H1 (cell line): ENCODE measurements around the gene DRC7. TPM values are rescaled to one million over a fixed set of nuclear protein-coding genes. Genes with fewer than 3 reads are reported as not detected.

Experiments
- ZNF274 ChIP-seq: IDR thresholded peaks from 2 replicates; pipeline ENCODE4 v1.7.0; 2012; ENCODE audit warnings: low read length, borderline replicate concordance; ENCODE audit errors: extremely low read depth
- polyA plus RNA-seq, 7 experiments: library from polyadenylated mRNA; depleted of rRNA in 3 of 7; stranded (reverse) in 5 of 7; unstranded in 2 of 7; fragments of >200 nt in 5 of 7; fragments of 200-250 nt in 2 of 7; gene quantifications; 1 replicate in 5 of 7; 2 replicates in 1 of 7; 4 replicates in 1 of 7; pipeline versions ENCODE4 v1.2.1 to v1.2.3, GENCODE V29; 2011 to 2013; ENCODE audit warnings: missing spikeins in 2 of 7, mixed read lengths in 2 of 7
- total RNA-seq: library from RNA; stranded (reverse); fragmentation: NEBNext Ultra II Directional; extraction: Animal tissue kit (Norgen Biotek cat#: 25700); gene quantifications from 2 replicates; pipeline ENCODE4 v1.2.1, GENCODE V29; 2021
- TF ChIP-seq, protein P1 (sequence below): IDR thresholded peaks from 2 replicates; pipeline ENCODE4 v1.6.1; 2012; ENCODE audit warnings: low read length, inconsistent platforms

Gene DRC7
- total and polyA plus RNA-seq, 2 of the 8 experiments (the other 6 are each of a cell fraction or from before 2014, with no cell fraction given), result 0.14 TPM; not detected in 1

DNA sequence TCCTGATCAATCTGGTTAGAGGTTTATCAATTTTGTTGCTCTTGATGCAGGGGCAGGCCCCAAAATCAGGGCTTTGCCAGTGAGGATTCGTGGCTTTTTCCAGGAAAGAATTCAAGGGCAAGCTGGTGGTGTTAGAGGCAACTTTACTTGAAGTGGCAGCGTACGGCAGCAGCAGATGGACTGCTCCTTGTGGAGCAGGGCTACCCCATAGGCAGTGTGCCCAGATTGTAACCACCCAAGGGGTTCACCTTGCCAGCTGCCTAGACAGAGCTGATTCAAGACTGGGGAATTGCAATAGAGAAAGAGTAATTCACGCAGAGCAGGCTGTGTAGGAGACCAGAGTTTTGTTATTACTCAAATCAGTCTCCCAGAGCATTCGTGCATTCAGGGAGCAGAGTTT lies 16.7 kb downstream of the DRC7 start (continued):
- TF ChIP-seq ZNF274, result no peak
- TF ChIP-seq, protein P1, sequence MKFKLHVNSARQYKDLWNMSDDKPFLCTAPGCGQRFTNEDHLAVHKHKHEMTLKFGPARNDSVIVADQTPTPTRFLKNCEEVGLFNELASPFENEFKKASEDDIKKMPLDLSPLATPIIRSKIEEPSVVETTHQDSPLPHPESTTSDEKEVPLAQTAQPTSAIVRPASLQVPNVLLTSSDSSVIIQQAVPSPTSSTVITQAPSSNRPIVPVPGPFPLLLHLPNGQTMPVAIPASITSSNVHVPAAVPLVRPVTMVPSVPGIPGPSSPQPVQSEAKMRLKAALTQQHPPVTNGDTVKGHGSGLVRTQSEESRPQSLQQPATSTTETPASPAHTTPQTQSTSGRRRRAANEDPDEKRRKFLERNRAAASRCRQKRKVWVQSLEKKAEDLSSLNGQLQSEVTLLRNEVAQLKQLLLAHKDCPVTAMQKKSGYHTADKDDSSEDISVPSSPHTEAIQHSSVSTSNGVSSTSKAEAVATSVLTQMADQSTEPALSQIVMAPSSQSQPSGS, result no peak
- TF ChIP-seq, all 59 proteins: peak for 0
